HCT116 (cell line): ENCODE data around the gene LRRTM4. TPM values are rescaled to one million over a fixed set of nuclear protein-coding genes. Genes with fewer than 3 reads are reported as not detected.

Source experiments
- ATAC-seq: fragments of 200-7000 bp; cut with Tn5 transposase; 2 replicates; pipeline ENCODE4 v1.9.1; 2020; ENCODE audit warnings: mild to moderate bottlenecking, moderate library complexity
- BruUV-seq: library from RNA; stranded (reverse); fragments of 400-500 nt; replicated peaks from 2 replicates; lab custom pipeline; 2021; lab: Mats Ljungman, UMichigan
- CTCF ChIA-PET: fragments of 300-600 bp; sonication (Branson Sonifier 250); formaldehyde crosslinking; loops from one replicate; lab custom pipeline; 2021; ENCODE audit warnings: antibody characterized with exemption; lab: Charles Lee
- POLR2A ChIA-PET: fragments of 300-600, 350-600 bp; sonication (Branson Sonifier 250); formaldehyde crosslinking; loops from one replicate; lab custom pipeline; 2021; ENCODE audit warnings: antibody characterized with exemption; lab: Charles Lee
- RAD21 ChIA-PET, 2 experiments: fragments of 300-600 bp; sonication (Branson Sonifier 250); formaldehyde crosslinking; loops; one replicate each; lab custom pipeline; 2023; ENCODE audit warnings: low total read pairs in 2 of 2; ENCODE audit not compliant: uncharacterized antibody in 2 of 2, unreplicated experiment in 2 of 2, low non-redundant PET in 1 of 2; lab: Charles Lee
- DNase-seq: peaks from one replicate; pipeline ENCODE4 v3.0.0-alpha.2; 2010; ENCODE audit warnings: low read depth, low spot score
- H2AFZ ChIP-seq: fragments of 200-600 bp; shearing (Covaris generic), sonication (generic); 2 replicates; pipeline ENCODE4 v1.6.1; 2017; ENCODE audit warnings: low read depth, mixed run types, mixed read lengths, antibody characterized with exemption, low read length; ENCODE audit not compliant: poor library complexity, severe bottlenecking
- H3K27ac ChIP-seq: 2 replicates; pipeline ENCODE4 v1.5.1; 2012; ENCODE audit warnings: low read depth, low read length
- H3K27me3 ChIP-seq: fragments of 200-600 bp; sonication (generic); 2 replicates; pipeline ENCODE4 v1.6.1; 2016; ENCODE audit warnings: mixed run types, low read length, mixed read lengths; ENCODE audit not compliant: insufficient read depth
- H3K36me3 ChIP-seq, 2 experiments: fragments of 200-500 bp in 1 of 2; fragments of 200-600 bp in 1 of 2; sonication (Bioruptor generic) in 1 of 2; sonication (generic) in 1 of 2; 2 replicates each; pipeline versions ENCODE4 v1.5.1 to v1.6.1; 2014 to 2016; ENCODE audit warnings: low read length in 2 of 2, inconsistent platforms in 1 of 2, mixed read lengths in 1 of 2, mixed run types in 1 of 2; ENCODE audit not compliant: insufficient read depth in 2 of 2, control insufficient read depth in 1 of 2
- H3K4me1 ChIP-seq, 2 experiments: fragments of 200-600 bp in 1 of 2; sonication (generic) in 1 of 2; 2 replicates each; pipeline versions ENCODE4 v1.5.1 to v1.6.1; 2012 to 2017; ENCODE audit warnings: low read length in 2 of 2, inconsistent platforms in 1 of 2, mild to moderate bottlenecking in 1 of 2, mixed read lengths in 1 of 2, mixed run types in 1 of 2, moderate library complexity in 1 of 2; ENCODE audit not compliant: insufficient read depth in 2 of 2, control insufficient read depth in 1 of 2
- H3K4me2 ChIP-seq: fragments of 200-600 bp; sonication (generic); 2 replicates; pipeline ENCODE4 v1.6.1; 2017; ENCODE audit warnings: mixed run types, low read length, mixed read lengths
- H3K4me3 ChIP-seq, 2 experiments: fragments of 200-600 bp in 1 of 2; sonication (generic) in 1 of 2; replicated peaks in 1 of 2; 2 replicates each; pipeline ENCODE4 v1.5.1; 2011 to 2016; ENCODE audit warnings: low read length in 2 of 2, control low read depth in 1 of 2, low read depth in 1 of 2, mild to moderate bottlenecking in 1 of 2, mixed read lengths in 1 of 2, mixed run types in 1 of 2
- H3K79me2 ChIP-seq: fragments of 200-600 bp; sonication (generic); 2 replicates; pipeline ENCODE4 v1.6.1; 2017; ENCODE audit warnings: mild to moderate bottlenecking, mixed run types, low read length, moderate library complexity, mixed read lengths; ENCODE audit not compliant: insufficient read depth
- H3K9ac ChIP-seq: fragments of 200-600 bp; sonication (generic); 2 replicates; pipeline ENCODE4 v1.6.1; 2016; ENCODE audit warnings: low read length, mixed read lengths
- H3K9me2 ChIP-seq: fragments of 200-600 bp; sonication (generic), shearing (Covaris generic); 2 replicates; pipeline ENCODE4 v1.6.1; 2017; ENCODE audit warnings: mixed run types, mild to moderate bottlenecking, moderate library complexity; ENCODE audit not compliant: insufficient read depth
- H3K9me3 ChIP-seq, 2 experiments: fragments of 200-500 bp in 1 of 2; fragments of 200-600 bp in 1 of 2; sonication (Bioruptor generic) in 1 of 2; sonication (generic) in 1 of 2; 2 replicates each; pipeline ENCODE4 v1.6.1; 2014 to 2017; ENCODE audit warnings: low read length in 2 of 2, mixed read lengths in 2 of 2, inconsistent platforms in 1 of 2, low read depth in 1 of 2, mild to moderate bottlenecking in 1 of 2, mixed run types in 1 of 2, moderate library complexity in 1 of 2; ENCODE audit not compliant: control insufficient read depth in 1 of 2, insufficient read depth in 1 of 2
- H4K20me1 ChIP-seq: fragments of 200-600 bp; sonication (generic), shearing (Covaris generic); 2 replicates; pipeline ENCODE4 v1.6.1; 2017; ENCODE audit warnings: mixed run types, mild to moderate bottlenecking, moderate library complexity; ENCODE audit not compliant: insufficient read depth
- POLR2A ChIP-seq: IDR thresholded peaks from 2 replicates; pipeline ENCODE4 v1.7.0; 2011; ENCODE audit warnings: borderline replicate concordance; ENCODE audit not compliant: insufficient read depth, insufficient read length; ENCODE audit errors: extremely low read depth
- ZNF274 ChIP-seq: fragments of 200-500 bp; sonication (Bioruptor generic); IDR thresholded peaks from 2 replicates; pipeline ENCODE4 v1.6.1; 2014; ENCODE audit warnings: mild to moderate bottlenecking, low read depth, low read length, inconsistent platforms
- intact Hi-C: fragments of 100-400 bp; cut with micrococcal nuclease; formaldehyde crosslinking; loops from 2 replicates; pipeline ENCODE4 v1.10.0; 2022
- total RNA-seq: library from RNA; stranded (reverse); gene quantifications from one replicate; pipeline ENCODE4 v1.2.1, GENCODE V29; 2021; ENCODE audit not compliant: unreplicated experiment

The LRRTM4 gene
- total RNA-seq, 1 experiment from 2014 or later: 0.25 TPM

DNA sequence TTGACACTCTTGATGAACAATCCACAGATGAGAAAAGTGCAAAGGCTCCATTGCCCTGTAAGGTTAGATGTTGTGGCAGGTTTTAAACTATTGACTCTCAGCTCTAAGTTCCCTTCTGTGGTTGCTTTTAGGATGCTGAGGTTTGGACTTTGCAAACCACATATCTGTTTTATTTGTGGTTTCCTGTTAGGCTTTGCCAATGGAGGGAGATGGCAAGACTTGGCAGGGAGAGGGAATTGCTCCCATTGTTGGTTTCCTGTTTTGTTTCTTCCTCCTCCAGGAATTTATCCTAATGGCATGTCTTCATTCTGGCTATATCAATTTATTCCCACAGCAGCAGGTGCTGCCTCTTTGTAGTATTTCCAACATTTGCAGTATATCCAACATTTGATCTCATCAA is 772.3 kb downstream of the LRRTM4 start:
- H3K79me2 ChIP-seq: no peaks in the 10 kb centered on the region
- H4K20me1 ChIP-seq: no peaks in the 10 kb centered on the region
- TF ChIP-seq ZNF274: no peak
- intact Hi-C loops: no loop called here
- BruUV-seq: no TSS peak
- no peak overlapping the region for H3K27ac ChIP-seq
- H3K9ac ChIP-seq: no peak overlapping the region
- H2AFZ ChIP-seq: no peak overlapping the region
- no peaks in the 10 kb centered on the region for H3K27me3 ChIP-seq
- RAD21 ChIA-PET: no interaction called here
- CTCF ChIA-PET: no interaction called here
- POLR2A ChIA-PET: no interaction called here
- DNase-seq (no peak), ATAC-seq (no peak)
- H3K4me1 ChIP-seq: no peaks in the 10 kb centered on the region
- no peaks in the 10 kb centered on the region for H3K36me3 ChIP-seq
- H3K9me3 ChIP-seq: peaks cover 4 to 21% of the 10 kb centered on the region in 2 experiments; a peak in 2 of 4 replicates
- H3K4me3 ChIP-seq: no peak overlapping the region
- H3K9me2 ChIP-seq: no peaks in the 10 kb centered on the region
- no peak overlapping the region for H3K4me2 ChIP-seq

DNA sequence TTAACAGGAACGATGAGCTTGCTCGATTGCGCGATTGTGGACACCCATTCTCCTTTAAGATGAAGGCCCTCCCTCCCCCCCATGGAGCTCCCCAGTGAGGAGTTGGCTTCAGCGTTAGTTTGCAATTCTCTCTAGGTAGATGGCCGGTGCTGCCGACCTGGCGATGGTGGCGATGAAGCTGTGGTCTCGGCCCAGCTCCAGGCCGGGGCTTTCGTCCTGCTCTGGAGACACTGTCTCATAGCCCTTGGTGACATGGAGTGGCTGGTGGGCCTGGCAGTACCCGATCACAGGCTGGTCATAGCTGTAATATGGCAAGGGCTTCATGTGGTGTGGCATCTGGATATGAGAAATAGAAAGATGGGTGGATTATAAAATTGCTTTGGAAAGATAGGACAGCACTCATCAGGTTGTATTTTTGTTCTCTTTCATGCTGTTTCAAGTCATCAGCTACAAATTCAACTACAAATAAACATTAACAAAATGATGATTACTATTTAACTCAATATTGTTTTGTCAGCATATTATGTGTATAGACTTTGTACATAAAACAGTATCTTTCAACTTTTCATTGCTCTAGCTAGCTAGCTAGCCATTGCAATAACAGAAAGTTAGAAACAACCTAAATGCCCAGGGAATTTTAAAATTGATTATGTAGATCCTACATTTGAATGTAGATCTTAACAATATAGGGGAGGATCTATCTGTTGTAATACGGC is 773.4 kb downstream of the LRRTM4 start:
- H3K79me2 ChIP-seq: no peaks in the 10 kb centered on the region
- H3K36me3 ChIP-seq: no peaks in the 10 kb centered on the region
- no peaks in the 10 kb centered on the region for H3K9me2 ChIP-seq
- no peak overlapping the region for H3K27ac ChIP-seq
- no peak overlapping the region for H3K9ac ChIP-seq
- intact Hi-C loops: no loop called here
- H2AFZ ChIP-seq: no peak overlapping the region
- ChIA-PET POLR2A (interaction anchor here (0.6 kb wide), 1 partner anchor 8 kb away, joined by 3 read pairs; no protein-coding TSS in a partner anchor), CTCF (interaction anchor here (0.6 kb wide), 1 partner anchor 1108 kb away, joined by 3 read pairs; no protein-coding TSS in a partner anchor), RAD21 (no interaction called here)
- no peak overlapping the region for H3K4me2 ChIP-seq
- no TSS peak for BruUV-seq
- DNase-seq: no peak
- no peaks in the 10 kb centered on the region for H3K4me1 ChIP-seq
- H3K9me3 ChIP-seq: peaks cover 0 to 10% of the 10 kb centered on the region in 2 experiments; a peak in 2 of 4 replicates
- no peak for ATAC-seq
- H3K4me3 ChIP-seq: no peak overlapping the region
- TF ChIP-seq POLR2A: no peak
- H3K27me3 ChIP-seq: no peaks in the 10 kb centered on the region
- no peaks in the 10 kb centered on the region for H4K20me1 ChIP-seq
